ENCODE measurements around the gene ASH1L. TPM values are rescaled to one million over a fixed set of nuclear protein-coding genes. Genes with fewer than 3 reads are reported as not detected.

The ASH1L gene
- total RNA-seq, 1 experiment from 2014 or later, result 30.5 TPM

GRCh38 chr1:155326631-155327037 is 236.0 kb downstream of the ASH1L start:
- peaks cover 24 to 25% of the 10 kb centered on the region in 2 experiments; a peak in 3 of 4 replicates for H3K36me3 ChIP-seq (ENCODE audit: control insufficient read depth in 1 of 2, insufficient read depth in 2 of 2, low read length in 2 of 2)
- H3K9ac ChIP-seq (ENCODE audit: low read length), result no peak overlapping the region
- H3K27ac ChIP-seq (ENCODE audit: low read depth, low read length), result 0 out of 2 replicates have a peak overlapping the region, but pooled peaks have one; percentile 9
- H3K4me3 ChIP-seq (replicated peaks in 1 of 2; ENCODE audit: low read depth in 1 of 2, low read length in 2 of 2), result no peak overlapping the region
- no peaks in the 10 kb centered on the region for H4K20me1 ChIP-seq (ENCODE audit: insufficient read depth)
- CTCF ChIA-PET, result no interaction called here
- intact Hi-C loops (cut with micrococcal nuclease), result loop anchor here (10.0 kb wide), 1 partner anchor 152 kb away; the partner anchor contains the start of genes KRTCAP2 and TRIM46
- H3K79me2 ChIP-seq (ENCODE audit: insufficient read depth, low read length), result peaks cover 39% of the 10 kb centered on the region; the same call in 1 of the 2 replicates
- peaks cover 15 to 25% of the 10 kb centered on the region in 2 experiments for H3K4me1 ChIP-seq (ENCODE audit: control insufficient read depth in 1 of 2, insufficient read depth in 2 of 2, low read length in 2 of 2)
- TF ChIP-seq YY1 (IDR thresholded peaks at IDR 0.05; ENCODE audit: extremely low read depth, insufficient replicate concordance, low read depth, low read length) (no peak), SP1 (IDR thresholded peaks at IDR 0.05; ENCODE audit: low read depth) (no peak), ZFX (IDR thresholded peaks at IDR 0.05) (no peak), EGR1 (IDR thresholded peaks at IDR 0.05; ENCODE audit: low read depth) (no peak), CBX3 (IDR thresholded peaks at IDR 0.05; ENCODE audit: low read depth) (no peak), JUND (IDR thresholded peaks at IDR 0.05) (no peak), EZH2phosphoT487 (IDR thresholded peaks at IDR 0.05; ENCODE audit: borderline replicate concordance) (no peak), POLR2AphosphoS5 (IDR thresholded peaks at IDR 0.05; ENCODE audit: low read depth, low read length) (no peak), SRF (IDR thresholded peaks at IDR 0.05; ENCODE audit: low read depth) (no peak), ZNF274 (IDR thresholded peaks at IDR 0.05; ENCODE audit: low read depth, low read length) (no peak), ZBTB33 (IDR thresholded peaks at IDR 0.05; ENCODE audit: extremely low read depth, insufficient replicate concordance, low read length) (no peak), FOSL1 (IDR thresholded peaks at IDR 0.05; ENCODE audit: low read depth) (no peak)
- TF ChIP-seq, protein P1, sequence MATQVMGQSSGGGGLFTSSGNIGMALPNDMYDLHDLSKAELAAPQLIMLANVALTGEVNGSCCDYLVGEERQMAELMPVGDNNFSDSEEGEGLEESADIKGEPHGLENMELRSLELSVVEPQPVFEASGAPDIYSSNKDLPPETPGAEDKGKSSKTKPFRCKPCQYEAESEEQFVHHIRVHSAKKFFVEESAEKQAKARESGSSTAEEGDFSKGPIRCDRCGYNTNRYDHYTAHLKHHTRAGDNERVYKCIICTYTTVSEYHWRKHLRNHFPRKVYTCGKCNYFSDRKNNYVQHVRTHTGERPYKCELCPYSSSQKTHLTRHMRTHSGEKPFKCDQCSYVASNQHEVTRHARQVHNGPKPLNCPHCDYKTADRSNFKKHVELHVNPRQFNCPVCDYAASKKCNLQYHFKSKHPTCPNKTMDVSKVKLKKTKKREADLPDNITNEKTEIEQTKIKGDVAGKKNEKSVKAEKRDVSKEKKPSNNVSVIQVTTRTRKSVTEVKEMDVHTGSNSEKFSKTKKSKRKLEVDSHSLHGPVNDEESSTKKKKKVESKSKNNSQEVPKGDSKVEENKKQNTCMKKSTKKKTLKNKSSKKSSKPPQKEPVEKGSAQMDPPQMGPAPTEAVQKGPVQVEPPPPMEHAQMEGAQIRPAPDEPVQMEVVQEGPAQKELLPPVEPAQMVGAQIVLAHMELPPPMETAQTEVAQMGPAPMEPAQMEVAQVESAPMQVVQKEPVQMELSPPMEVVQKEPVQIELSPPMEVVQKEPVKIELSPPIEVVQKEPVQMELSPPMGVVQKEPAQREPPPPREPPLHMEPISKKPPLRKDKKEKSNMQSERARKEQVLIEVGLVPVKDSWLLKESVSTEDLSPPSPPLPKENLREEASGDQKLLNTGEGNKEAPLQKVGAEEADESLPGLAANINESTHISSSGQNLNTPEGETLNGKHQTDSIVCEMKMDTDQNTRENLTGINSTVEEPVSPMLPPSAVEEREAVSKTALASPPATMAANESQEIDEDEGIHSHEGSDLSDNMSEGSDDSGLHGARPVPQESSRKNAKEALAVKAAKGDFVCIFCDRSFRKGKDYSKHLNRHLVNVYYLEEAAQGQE (IDR thresholded peaks at IDR 0.05; ENCODE audit: low read depth), result no peak
- BruUV-seq (replicated peaks), result no TSS peak
- H2AFZ ChIP-seq (ENCODE audit: low read depth, low read length, poor library complexity, severe bottlenecking), result no peak overlapping the region
- DNase-seq (ENCODE audit: low read depth, low spot score) (no peak), ATAC-seq (no peak)
- H3K9me3 ChIP-seq (ENCODE audit: control insufficient read depth in 1 of 2, insufficient read depth in 1 of 2, low read depth in 1 of 2, low read length in 2 of 2), result no peaks in the 10 kb centered on the region
- no peaks in the 10 kb centered on the region for H3K27me3 ChIP-seq (ENCODE audit: insufficient read depth, low read length)
- H3K9me2 ChIP-seq (ENCODE audit: insufficient read depth), result no peaks in the 10 kb centered on the region
- H3K4me2 ChIP-seq (ENCODE audit: low read length), result no peak overlapping the region
- RAD21 ChIA-PET (ENCODE audit: low non-redundant PET in 1 of 2, low total read pairs in 2 of 2, uncharacterized antibody in 2 of 2, unreplicated experiment in 2 of 2), result no interaction called here
- POLR2A ChIA-PET, result no interaction called here

All from HCT116 (cell line).